H1 (cell line): ENCODE measurements around the gene ST6GALNAC3. TPM values are rescaled to one million over a fixed set of nuclear protein-coding genes. Genes with fewer than 3 reads are reported as not detected.

Experiments used
- CTCF ChIA-PET: fragments of 300-600 bp; sonication (Branson Sonifier 250); formaldehyde crosslinking; loops from one replicate; lab custom pipeline; 2021; ENCODE audit not compliant: partially characterized antibody; lab: Charles Lee
- POLR2A ChIA-PET: fragments of 300-600 bp; sonication (Branson Sonifier 250); formaldehyde crosslinking; loops from one replicate; lab custom pipeline; 2021; ENCODE audit warnings: inconsistent platforms; ENCODE audit not compliant: partially characterized antibody; lab: Charles Lee
- DNase-seq, 2 experiments: peaks; one replicate each; pipeline versions ENCODE4 v3.0.0 to v3.0.0-alpha.2; 2010 to 2022; ENCODE audit warnings: low spot score in 2 of 2, low read depth in 1 of 2, mixed read lengths in 1 of 2
- FAIRE-seq: peaks from 2 replicates; lab custom pipeline; 2011; peaks lifted over from hg19 to GRCh38; lab: Jason Lieb, UNC
- H2AFZ ChIP-seq: 2 replicates; pipeline ENCODE4 v1.8.1; 2012; ENCODE audit warnings: low read length, inconsistent platforms
- H2AK5ac ChIP-seq: 2 replicates; pipeline ENCODE4 v1.6.1; 2013; ENCODE audit warnings: low read depth, low read length
- H2BK120ac ChIP-seq: replicated peaks from 2 replicates; pipeline ENCODE3; 2013; ENCODE audit warnings: low read depth, low read length, inconsistent platforms
- H2BK12ac ChIP-seq: 2 replicates; pipeline ENCODE4 v1.6.1; 2013; ENCODE audit warnings: low read depth, low read length
- H2BK15ac ChIP-seq: 2 replicates; pipeline ENCODE4 v1.6.1; 2013; ENCODE audit warnings: low read length
- H2BK20ac ChIP-seq: 2 replicates; pipeline ENCODE4 v1.6.1; 2013; ENCODE audit warnings: low read length
- H2BK5ac ChIP-seq: 2 replicates; pipeline ENCODE4 v1.6.1; 2013; ENCODE audit warnings: low read depth, low read length
- H3K14ac ChIP-seq: 2 replicates; pipeline ENCODE4 v1.6.1; 2013; ENCODE audit warnings: inconsistent platforms; ENCODE audit not compliant: insufficient read length
- H3K18ac ChIP-seq: 2 replicates; pipeline ENCODE4 v1.6.1; 2013; ENCODE audit warnings: low read length; ENCODE audit errors: extremely low read depth
- H3K23ac ChIP-seq: 2 replicates; pipeline ENCODE4 v1.6.1; 2013; ENCODE audit warnings: inconsistent platforms; ENCODE audit not compliant: insufficient read length
- H3K23me2 ChIP-seq: 2 replicates; pipeline ENCODE4 v1.6.1; 2013; ENCODE audit warnings: low read depth, low read length
- H3K27ac ChIP-seq: 2 replicates; pipeline ENCODE4 v1.6.1; 2011; ENCODE audit warnings: low read depth, low read length, inconsistent platforms
- H3K27me3 ChIP-seq, 4 experiments: replicated peaks in 1 of 4; 1 replicate in 1 of 4; 2 replicates in 3 of 4; pipeline versions ENCODE4 v1.6.1 to v1.8.1; 2011 to 2013; ENCODE audit warnings: low read length in 3 of 4, mild to moderate bottlenecking in 3 of 4, inconsistent platforms in 2 of 4, mixed read lengths in 2 of 4, moderate library complexity in 1 of 4; ENCODE audit not compliant: control insufficient read depth in 3 of 4, insufficient read depth in 3 of 4; ENCODE audit errors: extremely low read depth in 1 of 4
- H3K36me3 ChIP-seq, 4 experiments: 2 replicates each; pipeline versions ENCODE4 v1.6.1 to v1.8.1; 2011 to 2013; ENCODE audit warnings: mild to moderate bottlenecking in 4 of 4, low read length in 3 of 4, moderate library complexity in 2 of 4, control low read depth in 1 of 4, inconsistent platforms in 1 of 4; ENCODE audit not compliant: insufficient read depth in 4 of 4, control insufficient read depth in 2 of 4
- H3K4ac ChIP-seq: replicated peaks from 2 replicates; pipeline ENCODE3; 2013; ENCODE audit warnings: low read length, low read depth, mixed read lengths, inconsistent platforms; ENCODE audit not compliant: insufficient read length
- H3K4me1 ChIP-seq, 4 experiments: replicated peaks in 1 of 4; 1 replicate in 1 of 4; 2 replicates in 3 of 4; pipeline versions ENCODE4 v1.6.1 to v1.8.1; 2011 to 2013; ENCODE audit warnings: low read length in 3 of 4, inconsistent platforms in 2 of 4, mixed read lengths in 1 of 4; ENCODE audit not compliant: insufficient read depth in 4 of 4, control insufficient read depth in 3 of 4
- H3K4me2 ChIP-seq, 2 experiments: 2 replicates each; pipeline versions ENCODE4 v1.6.1 to v1.8.1; 2011 to 2013; ENCODE audit warnings: low read depth in 2 of 2, low read length in 2 of 2, control low read depth in 1 of 2, inconsistent platforms in 1 of 2, mild to moderate bottlenecking in 1 of 2; ENCODE audit not compliant: insufficient read depth in 1 of 2
- H3K4me3 ChIP-seq, 4 experiments: fragments of 200-600, 300-600 bp in 1 of 4; sonication (generic), shearing (Covaris generic), sonication (Bioruptor Twin) in 1 of 4; 2 replicates each; pipeline versions ENCODE4 v1.5.1 to v1.8.1; 2011 to 2016; ENCODE audit warnings: low read length in 4 of 4, low read depth in 3 of 4, control low read depth in 2 of 4, inconsistent platforms in 2 of 4, mild to moderate bottlenecking in 2 of 4, mixed read lengths in 1 of 4, moderate library complexity in 1 of 4; ENCODE audit not compliant: insufficient read depth in 2 of 4; ENCODE audit errors: extremely low read depth in 1 of 4
- H3K56ac ChIP-seq: replicated peaks from 2 replicates; pipeline ENCODE3; 2013; ENCODE audit warnings: low read depth, mild to moderate bottlenecking, mixed read lengths, low read length, inconsistent platforms; ENCODE audit not compliant: insufficient read length
- H3K79me1 ChIP-seq: 2 replicates; pipeline ENCODE4 v1.6.1; 2013; ENCODE audit warnings: low read depth, low read length, control low read depth
- H3K79me2 ChIP-seq, 2 experiments: 2 replicates each; pipeline versions ENCODE4 v1.6.1 to v1.8.1; 2012 to 2013; ENCODE audit warnings: low read length in 2 of 2, mild to moderate bottlenecking in 2 of 2, inconsistent platforms in 1 of 2; ENCODE audit not compliant: insufficient read depth in 2 of 2, control insufficient read depth in 1 of 2
- H3K9ac ChIP-seq, 4 experiments: replicated peaks in 1 of 4; 1 replicate in 1 of 4; 2 replicates in 3 of 4; pipeline versions ENCODE4 v1.6.1 to v1.8.1; 2011 to 2013; ENCODE audit warnings: low read depth in 3 of 4, low read length in 3 of 4, control low read depth in 2 of 4, mild to moderate bottlenecking in 2 of 4, moderate library complexity in 2 of 4, inconsistent platforms in 1 of 4; ENCODE audit errors: extremely low read depth in 1 of 4
- H3K9me3 ChIP-seq, 2 experiments: 2 replicates each; pipeline versions ENCODE4 v1.6.1 to v1.8.1; 2012 to 2013; ENCODE audit warnings: mild to moderate bottlenecking in 2 of 2, moderate library complexity in 2 of 2, control low read depth in 1 of 2, inconsistent platforms in 1 of 2, low read depth in 1 of 2, low read length in 1 of 2, mixed read lengths in 1 of 2; ENCODE audit not compliant: insufficient read depth in 2 of 2
- H4K20me1 ChIP-seq, 2 experiments: replicated peaks in 1 of 2; 2 replicates each; pipeline versions ENCODE3 to v1.8.1; 2011 to 2013; ENCODE audit warnings: inconsistent platforms in 2 of 2, low read length in 2 of 2, mild to moderate bottlenecking in 1 of 2; ENCODE audit not compliant: insufficient read depth in 2 of 2, control insufficient read depth in 1 of 2
- H4K5ac ChIP-seq: 2 replicates; pipeline ENCODE4 v1.6.1; 2013; ENCODE audit warnings: low read length, low read depth, mixed read lengths, inconsistent platforms; ENCODE audit not compliant: insufficient read length
- H4K8ac ChIP-seq: 2 replicates; pipeline ENCODE4 v1.8.0; 2013; ENCODE audit warnings: mild to moderate bottlenecking, moderate library complexity, low read length, inconsistent platforms; ENCODE audit not compliant: insufficient read depth; ENCODE audit errors: extremely low read depth
- H4K91ac ChIP-seq: replicated peaks from 2 replicates; pipeline ENCODE3; 2013; ENCODE audit warnings: low read length, mixed read lengths, inconsistent platforms; ENCODE audit not compliant: insufficient read length
- BCL11A ChIP-seq, 2 experiments: IDR thresholded peaks; one replicate each; pipeline ENCODE4 v1.6.1; 2011; ENCODE audit warnings: low read depth in 2 of 2, low read length in 2 of 2, mild to moderate bottlenecking in 2 of 2
- EP300 ChIP-seq, 2 experiments: IDR thresholded peaks; 1 replicate in 1 of 2; 2 replicates in 1 of 2; pipeline ENCODE4 v1.6.1; 2011 to 2012; ENCODE audit warnings: low read depth in 2 of 2, low read length in 2 of 2, mild to moderate bottlenecking in 2 of 2, borderline replicate concordance in 1 of 2, inconsistent platforms in 1 of 2, moderate library complexity in 1 of 2
- GABPA ChIP-seq: IDR thresholded peaks from 2 replicates; pipeline ENCODE4 v1.6.1; 2011; ENCODE audit warnings: mild to moderate bottlenecking, low read length, moderate library complexity, borderline replicate concordance; ENCODE audit not compliant: insufficient read depth
- NANOG ChIP-seq: IDR thresholded peaks from 2 replicates; pipeline ENCODE4 v1.6.1; 2011; ENCODE audit warnings: low read length, low read depth, mild to moderate bottlenecking, inconsistent platforms; ENCODE audit not compliant: insufficient read depth, poor library complexity, severe bottlenecking
- WGBS, 2 experiments: shearing (Covaris generic) in 1 of 2; methylation state at CpG; one replicate each; pipeline versions ENCODE4 v1.1.6 to v1.1.7; 2013 to 2015; ENCODE audit warnings: low lambda C conversion rate in 2 of 2, mixed read lengths in 2 of 2, inconsistent platforms in 1 of 2, low coverage in 1 of 2, missing lambda C conversion rate in 1 of 2; ENCODE audit not compliant: insufficient replicate concordance in 2 of 2, insufficient coverage in 1 of 2, insufficient read length in 1 of 2; ENCODE audit errors: extremely low coverage in 1 of 2, missing lambda C conversion rate in 1 of 2; 5-methylcytosine and 5-hydroxymethylcytosine counted together
- polyA plus RNA-seq, 7 experiments: library from polyadenylated mRNA; depleted of rRNA in 3 of 7; stranded (reverse) in 5 of 7; unstranded in 2 of 7; fragments of >200 nt in 5 of 7; fragments of 200-250 nt in 2 of 7; gene quantifications; 1 replicate in 5 of 7; 2 replicates in 1 of 7; 4 replicates in 1 of 7; pipeline versions ENCODE4 v1.2.1 to v1.2.3, GENCODE V29; 2011 to 2013; ENCODE audit warnings: missing spikeins in 2 of 7, mixed read lengths in 2 of 7
- total RNA-seq: library from RNA; stranded (reverse); fragmentation: NEBNext Ultra II Directional; extraction: Animal tissue kit (Norgen Biotek cat#: 25700); gene quantifications from 2 replicates; pipeline ENCODE4 v1.2.1, GENCODE V29; 2021
- TF ChIP-seq, protein P1 (sequence below): IDR thresholded peaks from 2 replicates; pipeline ENCODE4 v1.6.1; 2011; ENCODE audit warnings: low read length, improper control_type of control experiment

ST6GALNAC3 gene
- total and polyA plus RNA-seq, 2 of the 8 experiments (the other 6 are each of a cell fraction or from before 2014, with no cell fraction given) = 4.9 to 19.0 TPM

DNA sequence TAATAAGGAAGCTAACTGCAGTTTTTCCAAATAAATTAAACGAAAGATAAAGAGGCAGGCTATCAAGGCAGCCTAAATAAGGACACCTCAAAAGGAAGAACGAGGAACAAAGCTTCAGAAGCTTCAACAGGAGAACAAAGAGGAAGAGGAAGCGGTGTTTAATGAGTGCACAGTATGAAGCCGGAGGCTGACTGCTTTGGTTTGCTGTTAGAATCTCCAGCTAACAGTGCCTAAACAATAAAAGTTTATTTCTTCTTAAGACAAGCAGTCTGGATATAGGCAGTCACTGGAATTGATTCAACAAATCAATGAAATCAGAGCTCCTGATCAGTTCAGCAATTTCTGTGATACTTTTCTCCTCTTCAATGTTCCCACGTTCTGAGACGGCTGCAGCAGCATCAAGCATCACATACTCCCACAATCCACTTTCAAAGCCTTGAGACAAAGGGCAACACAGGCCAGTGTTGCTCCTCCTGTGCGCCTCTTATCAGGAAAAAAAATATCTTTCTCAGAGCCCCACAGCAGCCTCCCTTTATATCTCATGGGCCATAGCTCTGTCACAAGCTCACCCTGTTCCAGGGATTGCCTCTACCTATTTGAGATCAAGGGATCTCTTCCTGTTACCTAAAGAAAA, 427.2 kb downstream of the ST6GALNAC3 start:
- peak overlapping the region in 1 of 4 experiments; percentile 20; a peak in 3 of 8 replicates for H3K4me3 ChIP-seq

More for the DNA sequence above, 427.2 kb downstream of the ST6GALNAC3 start:
- Histone ChIP-seq H3K79me1 (no peaks in the 10 kb centered on the region), H3K56ac (no peak overlapping the region), H2BK15ac (no peak overlapping the region)
- TF ChIP-seq NANOG (no peak), GABPA (no peak), BCL11A (IDR thresholded peaks at IDR 0.05; ENCODE audit: low read depth in 2 of 2, low read length in 2 of 2) (no peak), EP300 (IDR thresholded peaks at IDR 0.05; ENCODE audit: borderline replicate concordance in 1 of 2, low read depth in 2 of 2, low read length in 2 of 2) (peak in 1 of 2 experiments; percentile 27; a peak in 1 of 3 replicates)
- TF ChIP-seq, protein P1, sequence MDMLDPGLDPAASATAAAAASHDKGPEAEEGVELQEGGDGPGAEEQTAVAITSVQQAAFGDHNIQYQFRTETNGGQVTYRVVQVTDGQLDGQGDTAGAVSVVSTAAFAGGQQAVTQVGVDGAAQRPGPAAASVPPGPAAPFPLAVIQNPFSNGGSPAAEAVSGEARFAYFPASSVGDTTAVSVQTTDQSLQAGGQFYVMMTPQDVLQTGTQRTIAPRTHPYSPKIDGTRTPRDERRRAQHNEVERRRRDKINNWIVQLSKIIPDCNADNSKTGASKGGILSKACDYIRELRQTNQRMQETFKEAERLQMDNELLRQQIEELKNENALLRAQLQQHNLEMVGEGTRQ = no peak
- TF ChIP-seq, all 59 proteins: peak for 1
- Histone ChIP-seq H2BK20ac (no peak overlapping the region), H2AFZ (no peak overlapping the region; the same call in 1 of the 2 replicates), H3K79me2 (no peaks in the 10 kb centered on the region), H3K4me1 (peaks cover 7 to 28% (median 14%) of the 10 kb centered on the region in 4 experiments; a peak in 5 of 7 replicates), H3K14ac (no peak overlapping the region), H4K5ac (no peak overlapping the region), H3K4me2 (peak overlapping the region; percentile 15 to 51; a peak in 1 of 4 replicates), H2BK12ac (no peak overlapping the region), H2BK5ac (no peak overlapping the region), H3K23ac (no peak overlapping the region), H3K18ac (no peak overlapping the region), H3K36me3 (no peaks in the 10 kb centered on the region), H4K91ac (no peak overlapping the region), H2AK5ac (no peak overlapping the region), H3K27ac (peak overlapping the region; percentile 40; the same call in 1 of the 2 replicates), H3K9me3 (no peaks in the 10 kb centered on the region), H3K27me3 (peaks cover 0 to under 1% (median 0%) of the 10 kb centered on the region in 4 experiments; a peak in 1 of 7 replicates), H2BK120ac (no peak overlapping the region), H3K4ac (no peak overlapping the region), H3K23me2 (no peaks in the 10 kb centered on the region), H4K20me1 (no peaks in the 10 kb centered on the region), H3K9ac (peak overlapping the region in 1 of 4 experiments; percentile 15; a peak in 1 of 7 replicates), H4K8ac (no peak overlapping the region)
- 29% methylated on average over 7 of the region's 7 CpGs; no CpG with 5 or more reads in 1 of the 2 experiments for WGBS, 2 experiments
- FAIRE-seq (no peak), DNase-seq (no peak)
- ChIA-PET POLR2A (interaction anchor here (1.2 kb wide), 1 partner anchor 9 kb away, joined by 3 read pairs; no protein-coding TSS in a partner anchor), CTCF (interaction anchor here (2.6 kb wide), 1 partner anchor 170 kb away, joined by 5 read pairs; no protein-coding TSS in a partner anchor)
